Ovary (tissue), 9 donors: ENCODE data around the gene PCYOX1L. TPM values are rescaled to one million over a fixed set of nuclear protein-coding genes. Genes with fewer than 3 reads are reported as not detected.

Experiments used
- DNase-seq, 5 donors: peaks; one replicate each; pipeline ENCODE4 v3.0.0-alpha.2; 2019 to 2020
- H3K27ac ChIP-seq, 2 donors: fragments of 200-600 bp; one replicate each; pipeline versions ENCODE4 v1.5.1 to v1.8.0; 2019 to 2022
- H3K27me3 ChIP-seq: fragments of 200-600 bp; one replicate; pipeline ENCODE4 v1.8.0; 2022
- H3K36me3 ChIP-seq: fragments of 200-600 bp; sonication (generic); one replicate; pipeline ENCODE4 v1.5.1; 2019
- H3K4me1 ChIP-seq: one replicate; pipeline ENCODE4 v1.8.1; 2013; ENCODE audit warnings: mild to moderate bottlenecking, moderate library complexity; ENCODE audit not compliant: insufficient read depth
- H3K4me3 ChIP-seq: fragments of 200-600 bp; sonication (generic); one replicate; pipeline ENCODE4 v1.5.1; 2017
- H3K9me3 ChIP-seq, 2 donors: fragments of 200-600 bp in 1 of 2; sonication (generic) in 1 of 2; one replicate each; pipeline versions ENCODE4 v1.5.1 to v1.8.1; 2013 to 2019; ENCODE audit warnings: mild to moderate bottlenecking in 1 of 2, moderate library complexity in 1 of 2
- CTCF ChIP-seq, 3 donors: fragments of 450-650 bp in 2 of 3; fragments of 200-600 bp in 1 of 3; IDR thresholded peaks; one replicate each; pipeline versions ENCODE4 v1.5.1 to v1.8.0; 2016 to 2022; ENCODE audit warnings: antibody characterized with exemption in 3 of 3, mild to moderate bottlenecking in 1 of 3
- EP300 ChIP-seq: sonication (generic); formaldehyde crosslinking; IDR thresholded peaks from one replicate; pipeline ENCODE4 v1.6.1; 2017; ENCODE audit warnings: antibody characterized with exemption
- POLR2A ChIP-seq: fragments of 450-650 bp; IDR thresholded peaks from one replicate; pipeline ENCODE4 v1.6.1; 2017; ENCODE audit warnings: antibody characterized with exemption, mild to moderate bottlenecking, moderate library complexity
- WGBS, 3 donors: extraction: QIAGEN DNeasy Blood & Tissue Kit in 1 of 3; methylation state at CpG; one replicate each; pipeline versions ENCODE4 v1.1.5 to v1.1.7; 2013 to 2017; 5-methylcytosine and 5-hydroxymethylcytosine counted together
- intact Hi-C, 4 donors: fragments of 100-400 bp; cut with DNase I; formaldehyde crosslinking; loops; one replicate each; pipeline versions ENCODE4 v1.11.0 to v1.15.1; 2022 to 2023
- polyA plus RNA-seq, 2 donors: library from polyadenylated mRNA; stranded (reverse); fragments of 200-250 nt in 1 of 2; fragments of 350-450 nt in 1 of 2; fragmentation: Illumina TruSeq in 1 of 2; extraction: RNeasy Lipid Tissue Mini Kit (QIAGEN cat#74804) in 1 of 2; gene quantifications; one replicate each; pipeline ENCODE4 v1.2.3, GENCODE V29; 2013 to 2014
- total RNA-seq, 7 donors: library from RNA; depleted of rRNA in 2 of 7; stranded (reverse); fragments of >200 nt in 2 of 7; fragmentation: NEBNext Ultra II Directional in 3 of 7; extraction: Animal tissue kit (Norgen Biotek cat#: 25700) in 3 of 7; gene quantifications; one replicate each; pipeline versions ENCODE4 v1.1.0 to v1.2.4, GENCODE V29; 2016 to 2023
- donor health status: DM: no; HTN: no; CAD: no; lungs with moderate emphysema.
- donor health status: DM: no; HTN: no; CAD: no.
- donor health status: Bipolar disorder and iron deficiency.
- donor health status: DM: yes; HTN: yes; CAD: no.
- donor health status: DM: no; HTN: no; CAD: no.
- donor health status: DM: yes; HTN: yes; CAD: no.

Gene PCYOX1L
- total and polyA plus RNA-seq, 9 donors = 5.8 to 15.2 (median 8.8) TPM

DNA sequence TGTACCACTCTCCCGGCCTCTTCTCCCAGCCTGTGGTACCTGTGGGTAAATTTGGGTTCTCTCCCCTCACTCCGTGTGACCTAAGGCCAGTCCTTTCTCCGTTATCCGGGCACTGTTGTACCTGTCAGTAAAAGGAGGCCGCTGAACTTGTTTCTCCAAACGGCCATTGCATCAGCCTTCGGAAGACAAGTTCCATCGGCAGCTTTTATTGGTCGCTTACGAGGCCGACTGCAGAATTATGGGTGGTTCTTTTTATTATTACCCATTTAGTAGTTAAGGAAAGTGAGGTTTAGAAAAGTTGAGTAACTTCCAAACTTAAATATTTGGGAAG, 12.0 kb upstream of the PCYOX1L start:
- H3K27me3 ChIP-seq = no peaks in the 10 kb centered on the region
- H3K9me3 ChIP-seq = no peaks in the 10 kb centered on the region
- WGBS, 3 donors = 1% methylated on average over 11 of the region's 11 CpGs
- peaks cover 5% of the 10 kb centered on the region for H3K4me1 ChIP-seq
- H3K27ac ChIP-seq = peak overlapping the region in 1 of 2 donors; percentile 31
- peak overlapping the region; percentile 42 for H3K4me3 ChIP-seq
- DNase-seq = no peak
- H3K36me3 ChIP-seq = no peaks in the 10 kb centered on the region
- no peak for TF ChIP-seq EP300
- TF ChIP-seq CTCF (IDR thresholded peaks at IDR 0.05) = no peak
- TF ChIP-seq POLR2A = no peak
- intact Hi-C loops = no loop called here

- Histone ChIP-seq H3K36me3 (no peaks in the 10 kb centered on the region), H3K4me3 (no peak overlapping the region), H3K4me1 (peaks cover 5% of the 10 kb centered on the region), H3K9me3 (no peaks in the 10 kb centered on the region), H3K27ac (no peak overlapping the region), H3K27me3 (no peaks in the 10 kb centered on the region)
- intact Hi-C loops = no loop called here
- TF ChIP-seq EP300 = no peak
- no peak for TF ChIP-seq POLR2A
- no peak for TF ChIP-seq CTCF (IDR thresholded peaks at IDR 0.05)
- no peak for DNase-seq
- WGBS, 3 donors = 84 to 90% (median 88%) methylated on average over 1 of the region's 1 CpG
Observed at GRCh38 chr5:149348518-149348917, 9.3 kb upstream of the PCYOX1L start.

- Histone ChIP-seq H3K36me3 (no peaks in the 10 kb centered on the region), H3K4me3 (no peak overlapping the region), H3K4me1 (peaks cover 3% of the 10 kb centered on the region), H3K27me3 (no peaks in the 10 kb centered on the region), H3K27ac (no peak overlapping the region), H3K9me3 (no peaks in the 10 kb centered on the region)
- intact Hi-C loops = no loop called here
- TF ChIP-seq EP300 (no peak), CTCF (IDR thresholded peaks at IDR 0.05) (no peak), POLR2A (no peak)
- no peak for DNase-seq
- WGBS, 3 donors = 90 to 95% (median 93%) methylated on average over 4 of the region's 4 CpGs
Observed at GRCh38 chr5:149349382-149349781, 8.5 kb upstream of the PCYOX1L start.

DNA sequence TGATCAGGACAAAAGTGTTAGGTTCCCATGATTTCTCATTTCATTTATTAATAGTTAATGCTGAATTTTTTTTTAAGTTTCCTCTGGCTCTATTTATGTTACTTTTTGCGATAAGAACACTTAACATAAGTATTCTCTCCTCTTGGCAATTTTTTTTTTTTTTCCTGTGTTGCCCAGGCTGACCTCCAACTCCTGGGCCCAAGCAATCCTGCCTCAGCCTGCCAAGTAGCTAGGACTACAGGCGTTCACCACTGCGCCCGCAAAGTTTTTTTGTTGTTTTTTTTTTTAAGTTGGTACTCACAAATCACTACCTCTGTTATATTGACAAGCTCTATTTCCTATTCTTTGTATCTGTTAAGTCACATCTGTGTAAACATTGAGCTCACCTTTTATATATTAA, 5.7 kb upstream of the PCYOX1L start:
- DNase-seq = no peak
- 79 to 87% (median 83%) methylated on average over 4 of the region's 4 CpGs for WGBS, 3 donors
- intact Hi-C loops = no loop called here
- Histone ChIP-seq H3K36me3 (no peaks in the 10 kb centered on the region), H3K27me3 (no peaks in the 10 kb centered on the region), H3K4me3 (no peak overlapping the region), H3K27ac (no peak overlapping the region), H3K9me3 (no peaks in the 10 kb centered on the region), H3K4me1 (no peaks in the 10 kb centered on the region)
- TF ChIP-seq EP300 (no peak), CTCF (IDR thresholded peaks at IDR 0.05) (no peak), POLR2A (no peak)

DNA sequence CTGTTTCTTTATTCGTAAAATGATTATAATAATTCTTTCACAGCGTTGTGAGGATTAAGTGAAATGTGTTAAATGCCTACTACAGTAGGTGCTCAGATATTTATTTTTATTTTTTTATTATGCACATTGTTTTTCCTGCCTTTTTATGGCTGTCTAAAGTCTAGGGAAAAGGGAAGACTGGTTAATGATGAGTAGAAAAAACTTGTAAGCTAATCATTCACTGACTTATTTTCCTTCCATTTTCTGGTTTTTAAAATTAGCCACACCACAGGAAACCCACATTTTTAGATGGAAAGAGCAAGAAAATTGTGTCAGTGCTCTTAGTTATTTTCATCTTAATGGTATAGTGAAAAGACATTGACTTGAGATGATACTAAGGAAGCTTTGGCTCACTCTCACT, 3.9 kb upstream of the PCYOX1L start:
- Histone ChIP-seq H3K4me1 (peaks cover 2% of the 10 kb centered on the region), H3K4me3 (no peak overlapping the region), H3K36me3 (no peaks in the 10 kb centered on the region), H3K27me3 (no peaks in the 10 kb centered on the region), H3K27ac (no peak overlapping the region), H3K9me3 (no peaks in the 10 kb centered on the region)
- intact Hi-C loops = no loop called here
- no peak for TF ChIP-seq POLR2A
- no peak for TF ChIP-seq EP300
- TF ChIP-seq CTCF (IDR thresholded peaks at IDR 0.05) = no peak
- no peak for DNase-seq
- 88 to 96% (median 92%) methylated on average over 2 of the region's 2 CpGs for WGBS, 3 donors
